Transverse colon (tissue), 4 donors: ENCODE results near the gene SLA2. TPM values are rescaled to one million over a fixed set of nuclear protein-coding genes. Genes with fewer than 3 reads are reported as not detected.

Experiments
- DNase-seq: peaks from one replicate; pipeline ENCODE4 v3.0.0-alpha.2; 2019
- H3K27ac ChIP-seq, 4 donors: fragments of 200-600 bp; sonication (generic); 2 replicates each; pipeline ENCODE4 v1.5.1; 2016 to 2018; ENCODE audit warnings: inconsistent platforms in 4 of 4
- H3K27me3 ChIP-seq: fragments of 200-600 bp; sonication (generic); 2 replicates; pipeline ENCODE4 v1.5.1; 2017; ENCODE audit warnings: inconsistent platforms
- H3K36me3 ChIP-seq, 4 donors: fragments of 200-600 bp; sonication (generic); 2 replicates each; pipeline ENCODE4 v1.5.1; 2017 to 2019; ENCODE audit warnings: inconsistent platforms in 4 of 4
- H3K4me1 ChIP-seq, 4 donors: fragments of 200-600 bp; sonication (generic); 2 replicates each; pipeline ENCODE4 v1.5.1; 2017 to 2020; ENCODE audit warnings: inconsistent platforms in 4 of 4
- H3K4me3 ChIP-seq, 4 donors: fragments of 200-600 bp; sonication (generic); 1 replicate in 1 of 4; 2 replicates in 3 of 4; pipeline versions ENCODE4 v1.5.1 to v1.6.1; 2017 to 2019; ENCODE audit warnings: inconsistent platforms in 4 of 4
- H3K9me3 ChIP-seq, 2 donors: fragments of 200-600 bp; sonication (generic); 2 replicates each; pipeline ENCODE4 v1.5.1; 2017 to 2019; ENCODE audit warnings: inconsistent platforms in 2 of 2
- CTCF ChIP-seq, 5 experiments: fragments of 200-600 bp in 3 of 5; fragments of 450-650 bp in 2 of 5; sonication (generic) in 3 of 5; IDR thresholded peaks; 1 replicate in 2 of 5; 2 replicates in 3 of 5; pipeline ENCODE4 v1.5.1; 2016 to 2017; ENCODE audit warnings: antibody characterized with exemption in 5 of 5, inconsistent platforms in 3 of 5, mild to moderate bottlenecking in 2 of 5, moderate library complexity in 1 of 5
- EP300 ChIP-seq: sonication (generic); formaldehyde crosslinking; IDR thresholded peaks from one replicate; pipeline ENCODE4 v1.6.1; 2017; ENCODE audit warnings: antibody characterized with exemption, low read depth
- POLR2A ChIP-seq: fragments of 450-650 bp; IDR thresholded peaks from one replicate; pipeline ENCODE4 v1.6.1; 2016; ENCODE audit warnings: antibody characterized with exemption, mild to moderate bottlenecking, moderate library complexity
- POLR2AphosphoS5 ChIP-seq, 3 donors: sonication (generic); formaldehyde crosslinking; IDR thresholded peaks; one replicate each; pipeline ENCODE4 v1.6.1; 2016; ENCODE audit warnings: antibody characterized with exemption in 3 of 3
- WGBS, 2 donors: methylation state at CpG; one replicate each; pipeline ENCODE4 v1.1.5; 2018; ENCODE audit warnings: low coverage in 1 of 2; 5-methylcytosine and 5-hydroxymethylcytosine counted together
- in situ Hi-C, 4 donors: fragments of 200-750 bp; cut with MboI; loops; one replicate each; pipeline versions ENCODE4 v1.15.0 to v1.15.1; 2017; ENCODE audit warnings: low sequenced_read_pairs in 3 of 4, low pct_ligation_motif_present in 1 of 4, low pct_unique_long_range_greater_than_20kb in 1 of 4
- intact Hi-C: fragments of 100-400 bp; cut with DNase I; formaldehyde crosslinking; loops from one replicate; pipeline ENCODE4 v1.15.1; 2023; ENCODE audit warnings: low total_unique reads
- total RNA-seq, 4 donors: library from RNA; depleted of rRNA; stranded (reverse); fragments of >200 nt; gene quantifications; one replicate each; pipeline ENCODE4 v1.1.0, GENCODE V29; 2016

Gene SLA2
- total RNA-seq, 4 donors from 2014 or later, result 0.48 to 2.6 TPM; not detected in 2

GRCh38 chr20:36606158-36607066 is 39.6 kb downstream of the SLA2 start:
- intact Hi-C loops, result loop anchor here (10.0 kb wide), 1 partner anchor 148 kb away; no protein-coding TSS in a partner anchor
- 0 to 1% methylated on average over 15 to 30 of the region's 31 CpGs for WGBS, 2 donors
- H3K4me1 ChIP-seq, result peaks cover 8 to 26% (median 20%) of the 10 kb centered on the region in 4 donors

GRCh38 chr20:36605399-36606157 is 40.4 kb downstream of the SLA2 start, which contains the start of gene RAB5IF:
Gene RAB5IF (plus strand): TSS chr20:36605779. CDS start chr20:36605952, 173 bp downstream.
- DNase-seq, result peak; percentile 99
- peaks cover 0 to 17% (median 7%) of the 10 kb centered on the region in 4 donors for H3K36me3 ChIP-seq
- H3K4me1 ChIP-seq, result peaks cover 8 to 26% (median 20%) of the 10 kb centered on the region in 4 donors
- in situ Hi-C loops (loop anchor here in 3 of 4 donors (10.0 to 25.0 kb wide), 2 partner anchors 51 to 282 kb away; partner anchors contain the start of gene TLDC2 (in 1 of the 3)), intact Hi-C loops (loop anchor here (10.0 kb wide), 1 partner anchor 149 kb away; no protein-coding TSS in a partner anchor)
- WGBS, 2 donors, result 0% methylated on average over 56 of the region's 90 CpGs; no CpG with 5 or more reads in 1 of the 2 donors
- TF ChIP-seq EP300 (no peak), CTCF (IDR thresholded peaks at IDR 0.05) (peak; percentile 83 to 99 (median 89)), POLR2A (peak; percentile 88), POLR2AphosphoS5 (IDR thresholded peaks at IDR 0.05) (peak; percentile 89 to 95 (median 93))
- no peaks in the 10 kb centered on the region for H3K27me3 ChIP-seq
- peak within 1 kb of the TSS; percentile 90 to 98 (median 93) for H3K27ac ChIP-seq
- no peaks in the 10 kb centered on the region for H3K9me3 ChIP-seq
- H3K4me3 ChIP-seq, result peak within 1 kb of the TSS; percentile 44 to 97 (median 90)

More at GRCh38 chr20:36606158-36607066, 39.6 kb downstream of the SLA2 start:
- Histone ChIP-seq H3K4me3 (peak overlapping the region; percentile 44 to 97 (median 90)), H3K27ac (peak overlapping the region; percentile 90 to 98 (median 93)), H3K27me3 (no peaks in the 10 kb centered on the region), H3K36me3 (peaks cover 0 to 24% (median 10%) of the 10 kb centered on the region in 4 donors), H3K9me3 (no peaks in the 10 kb centered on the region)
- no peak for TF ChIP-seq CTCF (IDR thresholded peaks at IDR 0.05)
- no peak for TF ChIP-seq POLR2AphosphoS5 (IDR thresholded peaks at IDR 0.05)
- TF ChIP-seq POLR2A, result no peak
- TF ChIP-seq EP300, result no peak
- in situ Hi-C loops, result loop anchor here in 3 of 4 donors (10.0 to 25.0 kb wide), 2 partner anchors 52 to 281 kb away; partner anchors contain the start of gene TLDC2 (in 1 of the 3)
- peak; percentile 44 for DNase-seq

GRCh38 chr20:36604952-36605398 is 41.0 kb downstream of the SLA2 start:
- WGBS, 2 donors, result 42 to 57% methylated on average over 6 to 15 of the region's 15 CpGs
- Histone ChIP-seq H3K9me3 (no peaks in the 10 kb centered on the region), H3K4me3 (peak overlapping the region in 3 of 4 donors; percentile 84 to 97 (median 95)), H3K4me1 (peaks cover 8 to 26% (median 20%) of the 10 kb centered on the region in 4 donors), H3K27me3 (no peaks in the 10 kb centered on the region), H3K36me3 (peaks cover 0 to 12% (median 4%) of the 10 kb centered on the region in 4 donors), H3K27ac (peak overlapping the region; percentile 90 to 98 (median 93))
- intact Hi-C loops, result loop anchor here (5.0 to 10.0 kb wide), 2 partner anchors 38 to 150 kb away; no protein-coding TSS in a partner anchor
- peak; percentile 66 for DNase-seq
- TF ChIP-seq EP300 (no peak), POLR2AphosphoS5 (IDR thresholded peaks at IDR 0.05) (no peak), POLR2A (no peak), CTCF (IDR thresholded peaks at IDR 0.05) (no peak)
- in situ Hi-C loops, result loop anchor here in 3 of 4 donors (10.0 to 25.0 kb wide), 2 partner anchors 50 to 282 kb away; partner anchors contain the start of gene TLDC2 (in 1 of the 3)
